ENCODE results near the gene BPHL. TPM values are rescaled to one million over a fixed set of nuclear protein-coding genes. Genes with fewer than 3 reads are reported as not detected.

The BPHL gene
- total and polyA plus RNA-seq, 2 of the 4 experiments (the other 2 are of a cell fraction): 14.7 to 16.3 TPM

- Histone ChIP-seq H2AK9ac (replicated peaks; ENCODE audit: low read depth, low read length, poor library complexity) (no peak overlapping the region), H3K4me3 (ENCODE audit: insufficient read depth, low read depth, low read length) (no peak overlapping the region), H4K5ac (ENCODE audit: low read depth, low read length) (no peak overlapping the region), H3K9me3 (ENCODE audit: control insufficient read depth, insufficient read depth, low read length) (no peaks in the 10 kb centered on the region), H2AFZ (replicated peaks; ENCODE audit: low read length, poor library complexity) (peak overlapping the region; percentile 34), H2AK5ac (ENCODE audit: low read depth, low read length) (peak overlapping the region; percentile 60; the same call in 1 of the 2 replicates), H2BK15ac (ENCODE audit: low read depth, low read length) (no peak overlapping the region), H3K27me3 (ENCODE audit: control insufficient read depth, insufficient read depth, low read length) (no peaks in the 10 kb centered on the region), H4K8ac (ENCODE audit: low read depth in 2 of 2, low read length in 2 of 2) (no peak overlapping the region), H2BK20ac (ENCODE audit: low read depth, low read length) (peak overlapping the region; percentile 60; the same call in 1 of the 2 replicates), H3K4ac (ENCODE audit: low read depth, low read length) (no peak overlapping the region), H2BK120ac (ENCODE audit: low read depth, low read length) (no peak overlapping the region), H3K18ac (ENCODE audit: low read depth, low read length) (no peak overlapping the region), H3K36me3 (ENCODE audit: control insufficient read depth, insufficient read depth, low read length) (no peaks in the 10 kb centered on the region), H3K79me1 (ENCODE audit: low read depth in 1 of 2, low read length in 2 of 2) (no peaks in the 10 kb centered on the region), H2BK5ac (ENCODE audit: low read depth, low read length, poor library complexity, severe bottlenecking) (no peak overlapping the region), H3K9ac (ENCODE audit: low read depth, low read length) (no peak overlapping the region), H3K23ac (ENCODE audit: low read depth, low read length) (no peak overlapping the region), H3K9me1 (ENCODE audit: insufficient read depth, low read length) (0 out of 2 replicates have a peak, but pooled peaks cover 3% of the 10 kb centered on the region), H3K4me2 (ENCODE audit: low read depth, low read length) (no peak overlapping the region), H3K27ac (ENCODE audit: insufficient read depth, low read length) (no peak overlapping the region), H3K4me1 (ENCODE audit: control insufficient read depth, insufficient read depth, low read length) (no peaks in the 10 kb centered on the region), H3K56ac (ENCODE audit: extremely low read depth, insufficient read depth, low read length) (no peak overlapping the region), H4K91ac (ENCODE audit: insufficient read depth, low read depth, low read length) (no peak overlapping the region), H3K14ac (replicated peaks; ENCODE audit: low read depth, low read length) (no peak overlapping the region), H4K20me1 (ENCODE audit: insufficient read depth, low read length) (no peaks in the 10 kb centered on the region)
- ATAC-seq (ENCODE audit: low read depth) (no peak), DNase-seq (no peak)
- TF ChIP-seq NFE2L2 (IDR thresholded peaks at IDR 0.05; ENCODE audit: low read depth, low read length) (no peak), RCOR1 (IDR thresholded peaks at IDR 0.05; ENCODE audit: insufficient replicate concordance, low read length) (no peak), POLR2A (IDR thresholded peaks at IDR 0.05; ENCODE audit: low read depth, low read length) (no peak), BHLHE40 (IDR thresholded peaks at IDR 0.05; ENCODE audit: low read depth, low read length) (no peak), MAFK (IDR thresholded peaks at IDR 0.05; ENCODE audit: low read depth, low read length) (no peak), MAZ (IDR thresholded peaks at IDR 0.05; ENCODE audit: borderline replicate concordance, low read depth, low read length) (no peak), CTCF (conservative IDR thresholded peaks at IDR 0.05; ENCODE audit: low read depth, low read length) (no peak), USF2 (IDR thresholded peaks at IDR 0.05; ENCODE audit: low read depth, low read length) (no peak), MXI1 (IDR thresholded peaks at IDR 0.05; ENCODE audit: borderline replicate concordance, low read depth, low read length) (no peak), CHD1 (IDR thresholded peaks at IDR 0.05; ENCODE audit: low read depth, low read length) (no peak), RFX5 (IDR thresholded peaks at IDR 0.05; ENCODE audit: low read depth, low read length) (no peak), CEBPB (IDR thresholded peaks at IDR 0.05; ENCODE audit: low read depth, low read length) (no peak)
- ChIA-PET CTCF (interaction anchor here (0.6 kb wide), 1 partner anchor 38 kb away, joined by 3 read pairs; no protein-coding TSS in a partner anchor), POLR2A (ENCODE audit: unreplicated experiment) (no interaction called here)
- in situ Hi-C loops (cut with MboI; ENCODE audit: low sequenced_read_pairs) (no loop called here), dilution Hi-C loops (cut with HindIII; ENCODE audit: low sequenced_read_pairs, unreplicated experiment) (no loop called here), intact Hi-C loops (cut with micrococcal nuclease) (no loop called here)
- 56% methylated on average over 8 of the region's 11 CpGs; no CpG with 5 or more reads in 1 of the 2 experiments for WGBS, 2 experiments (ENCODE audit: extremely low coverage in 2 of 2, insufficient read length in 1 of 2)
- BruUV-seq (replicated peaks): no TSS peak
Observed at GRCh38 chr6:3175715-3176402, 57.3 kb downstream of the BPHL start.

Data from IMR-90 (cell line).